ENCODE results near the gene C12orf56.

DNA sequence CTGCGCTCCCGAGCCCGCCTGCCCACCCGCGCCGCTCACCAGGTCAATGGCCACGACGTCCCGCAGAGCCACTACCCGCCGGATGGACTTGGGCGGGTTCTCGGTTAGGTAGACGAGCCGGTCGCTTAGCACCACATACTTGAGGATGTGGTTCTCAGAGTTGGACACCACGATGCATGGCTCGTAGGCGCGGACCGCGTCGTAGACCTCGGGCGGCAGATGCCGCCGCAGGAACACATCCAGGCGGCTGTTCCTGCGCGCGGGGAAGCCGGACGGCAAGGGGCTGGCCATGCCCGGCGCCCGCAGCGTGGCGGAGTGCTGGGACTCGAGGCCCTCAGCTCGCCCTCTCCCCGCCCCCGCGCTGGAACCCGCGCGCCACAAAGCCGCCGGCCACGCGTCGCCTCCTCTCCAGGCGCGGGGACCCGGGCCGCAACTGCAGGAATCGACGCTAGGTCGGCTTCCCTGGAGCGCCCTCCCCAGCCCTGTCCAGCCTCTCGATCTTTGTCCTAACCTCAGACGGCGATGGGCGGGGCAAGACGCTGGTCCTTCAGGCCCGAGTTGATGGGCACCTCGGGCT lies at the start of gene C12orf56:
- TF ChIP-seq CTCF (IDR thresholded peaks at IDR 0.05), result no peak
- no peak for TF ChIP-seq POLR2A (IDR thresholded peaks at IDR 0.05; ENCODE audit: low read depth)
- no peak for TF ChIP-seq POLR2AphosphoS5 (IDR thresholded peaks at IDR 0.05)
- no peak for TF ChIP-seq EP300 (IDR thresholded peaks at IDR 0.05)
